Stomach (tissue), 19 donors: ENCODE data around the gene DRD1. TPM values are rescaled to one million over a fixed set of nuclear protein-coding genes. Genes with fewer than 3 reads are reported as not detected.
A peak's percentile ranks its signal among the peaks of the same experiment; 100 is the strongest.

Source experiments
- DNase-seq, 2 donors: peaks; one replicate each; pipeline versions ENCODE4 v3.0.0 to v3.0.0-alpha.2; 2013 to 2019
- H3K27ac ChIP-seq, 5 donors: fragments of 200-600 bp in 4 of 5; sonication (generic) in 4 of 5; one replicate each; pipeline ENCODE4 v1.5.1; 2013 to 2019; ENCODE audit warnings: mild to moderate bottlenecking in 1 of 5, moderate library complexity in 1 of 5
- H3K27me3 ChIP-seq, 3 donors: fragments of 200-600 bp; sonication (generic); one replicate each; pipeline ENCODE4 v1.5.1; 2017 to 2019; ENCODE audit warnings: mixed run types in 1 of 3
- H3K36me3 ChIP-seq, 4 donors: fragments of 200-600 bp; sonication (generic); 1 replicate in 3 of 4; 2 replicates in 1 of 4; pipeline ENCODE4 v1.5.1; 2016 to 2019
- H3K4me1 ChIP-seq, 4 donors: fragments of 200-600 bp; sonication (generic); one replicate each; pipeline ENCODE4 v1.5.1; 2016 to 2019
- H3K4me3 ChIP-seq, 4 donors: fragments of 200-600 bp; sonication (generic) in 3 of 4; one replicate each; pipeline ENCODE4 v1.5.1; 2016 to 2019; ENCODE audit warnings: mild to moderate bottlenecking in 1 of 4
- H3K9me3 ChIP-seq, 4 donors: fragments of 200-600 bp; sonication (generic); one replicate each; pipeline ENCODE4 v1.5.1; 2016 to 2019
- EP300 ChIP-seq: sonication (generic); formaldehyde crosslinking; IDR thresholded peaks from one replicate; pipeline ENCODE4 v1.6.1; 2017; ENCODE audit warnings: antibody characterized with exemption
- POLR2A ChIP-seq, 4 donors: fragments of 450-650 bp; IDR thresholded peaks; one replicate each; pipeline ENCODE4 v1.6.1; 2016; ENCODE audit warnings: antibody characterized with exemption in 4 of 4, control low read depth in 2 of 4, mild to moderate bottlenecking in 1 of 4, moderate library complexity in 1 of 4
- POLR2AphosphoS5 ChIP-seq, 3 donors: sonication (generic); formaldehyde crosslinking; IDR thresholded peaks; one replicate each; pipeline ENCODE4 v1.6.1; 2016; ENCODE audit warnings: antibody characterized with exemption in 3 of 3
- WGBS, 5 donors: extraction: QIAGEN DNeasy Blood & Tissue Kit in 3 of 5; methylation state at CpG; one replicate each; pipeline versions ENCODE4 v1.1.5 to v1.1.7; 2013 to 2018; 5-methylcytosine and 5-hydroxymethylcytosine counted together
- intact Hi-C: fragments of 100-400 bp; cut with DNase I; formaldehyde crosslinking; loops from one replicate; pipeline ENCODE4 v1.15.1; 2023; ENCODE audit warnings: low total_unique reads
- long read RNA-seq, 10 donors: transcript quantifications; one replicate each; lab custom pipeline, GENCODE V29; 2026
- polyA plus RNA-seq, 3 donors: library from polyadenylated mRNA; stranded (reverse); fragments of 200-250 nt; gene quantifications; one replicate each; pipeline ENCODE4 v1.2.3, GENCODE V29; 2013
- total RNA-seq, 5 donors: library from RNA; depleted of rRNA; stranded (reverse); fragments of >200 nt; gene quantifications; one replicate each; pipeline versions ENCODE4 v1.1.0 to v1.2.3, GENCODE V29; 2014 to 2016
- TF ChIP-seq, protein P1 (sequence below), 7 experiments: fragments of 450-650 bp in 4 of 7; fragments of 200-600 bp in 3 of 7; sonication (generic) in 3 of 7; IDR thresholded peaks; one replicate each; pipeline ENCODE4 v1.5.1; 2016 to 2019; ENCODE audit warnings: antibody characterized with exemption in 7 of 7, control low read depth in 2 of 7, mild to moderate bottlenecking in 1 of 7
- donor health status: healthy with polysubstance abuse.
- donor health status: Bipolar disorder and iron deficiency.
- donor health status: healthy.

Gene DRD1
- under 1 TPM in 1 of 5 donors, not detected in 4; 0.55 TPM for total RNA-seq
- under 1 TPM in 1 of 3 donors, not detected in 2; 0.08 TPM for polyA plus RNA-seq
- long read RNA-seq, donor 1, result 0 reads
- long read RNA-seq, donor 2, result 0 reads
- long read RNA-seq, donor 3, result 0 reads
- long read RNA-seq, donor 4, result 0 reads
- long read RNA-seq, donor 5, result 0 reads
- long read RNA-seq, donor 6, result 0 reads
- long read RNA-seq, donor 7, result 0 reads
- long read RNA-seq, donor 8, result 0 reads
- long read RNA-seq, donor 9, result 0 reads
- long read RNA-seq, donor 10, result 0 reads

GRCh38 chr5:175444060-175444904 is at the start of gene DRD1:
Gene DRD1, minus strand, starts transcription at chr5:175444182. Its CDS starts 1,083 bp downstream, at chr5:175443099.
- DNase-seq, result peak; percentile 57 to 74
- Histone ChIP-seq H3K4me1 (peaks cover 14 to 22% (median 18%) of the 10 kb centered on the region in 4 donors), H3K9me3 (no peaks in the 10 kb centered on the region), H3K27ac (peak within 1 kb of the TSS in 1 of 5 donors; percentile 3), H3K36me3 (no peaks in the 10 kb centered on the region), H3K27me3 (peaks cover 0 to 73% (median 44%) of the 10 kb centered on the region in 3 donors), H3K4me3 (peak within 1 kb of the TSS; percentile 38 to 52 (median 46))
- WGBS, 5 donors, result 1 to 2% (median 1%) methylated on average over 24 to 91 of the region's 91 CpGs
- TF ChIP-seq EP300 (no peak), POLR2A (IDR thresholded peaks at IDR 0.05) (no peak), POLR2AphosphoS5 (IDR thresholded peaks at IDR 0.05) (no peak)
- TF ChIP-seq, protein P1, sequence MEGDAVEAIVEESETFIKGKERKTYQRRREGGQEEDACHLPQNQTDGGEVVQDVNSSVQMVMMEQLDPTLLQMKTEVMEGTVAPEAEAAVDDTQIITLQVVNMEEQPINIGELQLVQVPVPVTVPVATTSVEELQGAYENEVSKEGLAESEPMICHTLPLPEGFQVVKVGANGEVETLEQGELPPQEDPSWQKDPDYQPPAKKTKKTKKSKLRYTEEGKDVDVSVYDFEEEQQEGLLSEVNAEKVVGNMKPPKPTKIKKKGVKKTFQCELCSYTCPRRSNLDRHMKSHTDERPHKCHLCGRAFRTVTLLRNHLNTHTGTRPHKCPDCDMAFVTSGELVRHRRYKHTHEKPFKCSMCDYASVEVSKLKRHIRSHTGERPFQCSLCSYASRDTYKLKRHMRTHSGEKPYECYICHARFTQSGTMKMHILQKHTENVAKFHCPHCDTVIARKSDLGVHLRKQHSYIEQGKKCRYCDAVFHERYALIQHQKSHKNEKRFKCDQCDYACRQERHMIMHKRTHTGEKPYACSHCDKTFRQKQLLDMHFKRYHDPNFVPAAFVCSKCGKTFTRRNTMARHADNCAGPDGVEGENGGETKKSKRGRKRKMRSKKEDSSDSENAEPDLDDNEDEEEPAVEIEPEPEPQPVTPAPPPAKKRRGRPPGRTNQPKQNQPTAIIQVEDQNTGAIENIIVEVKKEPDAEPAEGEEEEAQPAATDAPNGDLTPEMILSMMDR (IDR thresholded peaks at IDR 0.05), result peak in 4 of 7 experiments; percentile 32 to 81 (median 68)
- intact Hi-C loops, result loop anchor here (5.0 kb wide), 1 partner anchor 487 kb away; no protein-coding TSS in a partner anchor

DNA sequence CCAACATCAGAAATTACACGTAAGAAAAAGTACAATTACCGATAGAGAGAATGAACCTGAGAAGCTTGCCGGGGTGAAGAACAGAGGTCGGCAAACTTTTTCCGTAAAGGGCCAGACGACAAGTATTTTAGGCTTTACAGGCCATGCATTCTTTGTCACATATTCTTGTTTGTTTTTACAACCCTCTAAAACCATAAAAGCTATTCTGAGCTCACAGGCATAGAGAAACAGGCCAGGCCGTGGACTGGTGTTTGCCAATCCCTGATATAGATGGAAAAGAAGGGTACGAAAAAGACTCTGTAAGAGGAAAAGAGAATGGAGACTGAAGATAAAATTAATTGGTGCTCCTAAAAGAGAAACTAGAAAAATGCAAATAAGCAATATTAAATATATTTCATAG is 49.7 kb upstream of the DRD1 start:
- 92 to 98% (median 97%) methylated on average over 8 of the region's 8 CpGs for WGBS, 5 donors
- DNase-seq, result no peak
- peaks cover 19 to 73% (median 65%) of the 10 kb centered on the region in 4 donors for H3K36me3 ChIP-seq
- no peaks in the 10 kb centered on the region for H3K9me3 ChIP-seq
- peaks cover 0 to 3% (median 0%) of the 10 kb centered on the region in 4 donors for H3K4me1 ChIP-seq
- TF ChIP-seq POLR2A (IDR thresholded peaks at IDR 0.05) (no peak), EP300 (no peak), POLR2AphosphoS5 (IDR thresholded peaks at IDR 0.05) (no peak)
- TF ChIP-seq, protein P1 (IDR thresholded peaks at IDR 0.05), result no peak
- no peaks in the 10 kb centered on the region for H3K27me3 ChIP-seq
- no peak overlapping the region for H3K4me3 ChIP-seq
- H3K27ac ChIP-seq, result no peak overlapping the region
- intact Hi-C loops, result no loop called here

DNA sequence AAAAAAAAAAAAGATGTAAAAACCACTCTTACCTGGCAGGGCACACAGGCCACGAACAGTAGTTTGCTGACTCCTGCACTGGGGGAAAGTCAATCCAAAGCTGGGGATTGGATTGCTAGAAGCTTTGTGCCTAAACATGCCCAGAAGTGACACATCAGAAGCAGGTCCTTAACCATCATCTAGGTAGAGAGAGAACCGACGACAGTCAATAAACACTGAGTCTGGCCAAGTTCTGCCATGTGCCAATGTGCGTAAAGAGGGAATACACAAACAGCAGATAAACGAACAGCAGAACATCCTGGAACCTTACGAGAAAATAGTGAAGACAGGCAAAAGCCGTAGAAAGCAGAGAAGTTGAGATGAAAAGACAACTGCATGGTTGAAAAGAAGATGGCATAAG is 49.3 kb upstream of the DRD1 start:
- Histone ChIP-seq H3K4me3 (no peak overlapping the region), H3K36me3 (peaks cover 19 to 72% (median 62%) of the 10 kb centered on the region in 4 donors), H3K9me3 (no peaks in the 10 kb centered on the region), H3K4me1 (peaks cover 0 to 3% (median 0%) of the 10 kb centered on the region in 4 donors), H3K27ac (no peak overlapping the region), H3K27me3 (no peaks in the 10 kb centered on the region)
- DNase-seq, result no peak
- WGBS, 5 donors, result 89 to 93% (median 91%) methylated on average over 7 of the region's 7 CpGs
- intact Hi-C loops, result no loop called here
- TF ChIP-seq POLR2AphosphoS5 (IDR thresholded peaks at IDR 0.05) (no peak), POLR2A (IDR thresholded peaks at IDR 0.05) (no peak), EP300 (no peak)
- TF ChIP-seq, protein P1 (IDR thresholded peaks at IDR 0.05), result no peak

DNA sequence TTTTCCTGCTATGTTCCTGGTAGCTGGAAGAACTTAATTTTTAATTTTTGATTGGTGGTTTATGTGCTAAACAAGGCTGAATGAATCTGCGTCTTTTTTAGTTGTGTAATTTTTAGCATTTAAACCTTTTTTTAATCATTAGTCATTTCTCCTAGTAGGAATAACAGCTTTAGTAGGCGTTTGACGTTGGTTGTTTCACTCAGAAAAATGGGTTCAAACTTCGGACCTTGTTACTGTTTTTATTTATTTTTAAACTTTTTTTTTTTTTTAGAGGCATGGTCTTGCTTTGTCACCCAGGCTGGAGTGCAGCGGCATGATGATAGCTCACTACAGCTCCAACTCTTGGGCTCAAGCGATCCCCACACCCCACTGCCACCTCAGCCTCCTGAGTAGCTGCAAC is 47.2 kb upstream of the DRD1 start:
- 76 to 89% (median 83%) methylated on average over 6 of the region's 6 CpGs for WGBS, 5 donors
- H3K4me3 ChIP-seq, result no peak overlapping the region
- TF ChIP-seq, protein P1 (IDR thresholded peaks at IDR 0.05), result no peak
- no peak for TF ChIP-seq EP300
- no peaks in the 10 kb centered on the region for H3K27me3 ChIP-seq
- no peak overlapping the region for H3K27ac ChIP-seq
- peaks cover 19 to 67% (median 55%) of the 10 kb centered on the region in 4 donors for H3K36me3 ChIP-seq
- intact Hi-C loops, result no loop called here
- H3K4me1 ChIP-seq, result peaks cover 0 to 3% (median 0%) of the 10 kb centered on the region in 4 donors
- no peaks in the 10 kb centered on the region for H3K9me3 ChIP-seq
- DNase-seq, result no peak
